ENCODE results near the gene HMGCLL1. TPM values are rescaled to one million over a fixed set of nuclear protein-coding genes. Genes with fewer than 3 reads are reported as not detected.

The HMGCLL1 gene
- total RNA-seq, 1 experiment from 2014 or later, result 0.11 TPM

DNA sequence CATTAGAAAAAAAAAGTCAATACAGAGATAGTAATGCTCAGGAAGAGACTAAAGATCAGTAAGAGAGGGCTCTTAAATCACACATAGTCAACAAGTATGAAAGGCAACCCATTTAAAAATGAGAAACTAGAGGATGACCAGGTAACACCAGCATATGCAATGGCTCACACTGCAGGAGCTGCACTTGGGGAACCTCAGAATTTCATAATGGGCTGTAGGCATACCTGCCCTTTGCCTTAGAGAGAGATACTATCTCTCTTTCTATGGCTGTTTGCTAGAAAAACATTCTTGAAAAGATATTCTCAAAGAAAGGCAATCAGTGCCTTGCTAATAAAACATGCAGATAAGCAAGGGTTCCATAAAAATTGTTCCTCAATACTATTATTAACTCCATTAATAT, 33.2 kb downstream of the HMGCLL1 start:
- Mint-ChIP-seq H3K4me1 (no peaks in the 10 kb centered on the region), H3K9me3 (no peaks in the 10 kb centered on the region), H3K27me3 (ENCODE audit: low read depth) (no peaks in the 10 kb centered on the region), H3K4me3 (no peak overlapping the region), H3K36me3 (no peaks in the 10 kb centered on the region), H3K27ac (no peak overlapping the region)
- ChIA-PET CTCF (no interaction called here), POLR2A (no interaction called here)
- no peak for ATAC-seq
- no peak for TF ChIP-seq NFYB (CRISPR knock-in tag; conservative IDR thresholded peaks at IDR 0.05; ENCODE audit: low read depth)
- TF ChIP-seq SMAD3 (CRISPR knock-in tag; IDR thresholded peaks at IDR 0.05; ENCODE audit: borderline replicate concordance), result no peak
- no peak for TF ChIP-seq TP53 (CRISPR knock-in tag; IDR thresholded peaks at IDR 0.05)
- no peak for DNase-seq (ENCODE audit: low spot score)

DNA sequence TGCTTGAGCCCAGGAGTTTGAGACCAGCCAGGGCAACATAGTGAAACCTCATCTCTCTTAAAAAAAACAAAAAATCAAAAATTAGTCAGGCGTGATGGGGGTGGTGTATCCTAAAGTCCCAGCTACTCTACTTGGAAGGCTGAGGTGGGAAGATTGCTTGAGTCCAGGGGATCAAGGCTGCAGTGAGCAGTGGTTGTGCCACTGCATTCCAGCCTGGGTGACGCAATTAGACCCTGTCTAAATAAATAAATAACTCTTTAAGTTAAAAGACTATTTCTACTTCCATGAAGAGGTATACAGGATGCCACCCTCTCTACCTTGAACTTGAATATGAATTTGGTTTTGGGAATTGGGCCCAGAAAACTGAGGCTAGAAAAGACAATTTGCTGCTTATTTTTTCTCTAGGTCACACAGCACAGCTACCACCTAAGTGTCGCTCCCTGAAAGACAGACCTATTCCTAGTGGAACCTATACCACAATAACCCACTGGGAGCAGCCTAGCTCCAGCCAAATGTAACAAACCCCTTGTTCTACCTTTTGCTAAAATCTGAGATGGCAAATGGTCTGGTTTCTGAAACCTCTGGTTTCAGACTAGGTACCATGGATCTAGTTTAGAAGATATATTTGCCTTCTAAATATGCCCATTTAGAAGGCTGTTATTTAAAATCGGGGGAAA, 35.2 kb downstream of the HMGCLL1 start:
- no peaks in the 10 kb centered on the region for H3K9me3 Mint-ChIP-seq
- H3K4me1 Mint-ChIP-seq, result no peaks in the 10 kb centered on the region
- no peaks in the 10 kb centered on the region for H3K36me3 Mint-ChIP-seq
- CTCF ChIA-PET, result interaction anchor here (0.7 to 1.0 kb wide), 4 partner anchors 10 to 749 kb away, joined by 3 to 6 read pairs (median 4); no protein-coding TSS in a partner anchor
- POLR2A ChIA-PET, result no interaction called here
- no peaks in the 10 kb centered on the region for H3K27me3 Mint-ChIP-seq (ENCODE audit: low read depth)
- DNase-seq (ENCODE audit: low spot score), result peak; percentile 16
- no peak for TF ChIP-seq FOXP1 (CRISPR knock-in tag; IDR thresholded peaks at IDR 0.05; ENCODE audit: borderline replicate concordance)
- TF ChIP-seq FOXK1 (CRISPR knock-in tag; IDR thresholded peaks at IDR 0.05), result no peak
- no peak for TF ChIP-seq NFE2L1 (CRISPR knock-in tag; IDR thresholded peaks at IDR 0.05)
- TF ChIP-seq TCF7 (CRISPR knock-in tag; IDR thresholded peaks at IDR 0.05; ENCODE audit: low read depth), result no peak
- TF ChIP-seq RELA (CRISPR knock-in tag; IDR thresholded peaks at IDR 0.05; ENCODE audit: borderline replicate concordance), result no peak
- TF ChIP-seq, protein P1, sequence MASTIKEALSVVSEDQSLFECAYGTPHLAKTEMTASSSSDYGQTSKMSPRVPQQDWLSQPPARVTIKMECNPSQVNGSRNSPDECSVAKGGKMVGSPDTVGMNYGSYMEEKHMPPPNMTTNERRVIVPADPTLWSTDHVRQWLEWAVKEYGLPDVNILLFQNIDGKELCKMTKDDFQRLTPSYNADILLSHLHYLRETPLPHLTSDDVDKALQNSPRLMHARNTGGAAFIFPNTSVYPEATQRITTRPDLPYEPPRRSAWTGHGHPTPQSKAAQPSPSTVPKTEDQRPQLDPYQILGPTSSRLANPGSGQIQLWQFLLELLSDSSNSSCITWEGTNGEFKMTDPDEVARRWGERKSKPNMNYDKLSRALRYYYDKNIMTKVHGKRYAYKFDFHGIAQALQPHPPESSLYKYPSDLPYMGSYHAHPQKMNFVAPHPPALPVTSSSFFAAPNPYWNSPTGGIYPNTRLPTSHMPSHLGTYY (CRISPR knock-in tag; IDR thresholded peaks at IDR 0.05), result no peak
- TF ChIP-seq, protein P2, sequence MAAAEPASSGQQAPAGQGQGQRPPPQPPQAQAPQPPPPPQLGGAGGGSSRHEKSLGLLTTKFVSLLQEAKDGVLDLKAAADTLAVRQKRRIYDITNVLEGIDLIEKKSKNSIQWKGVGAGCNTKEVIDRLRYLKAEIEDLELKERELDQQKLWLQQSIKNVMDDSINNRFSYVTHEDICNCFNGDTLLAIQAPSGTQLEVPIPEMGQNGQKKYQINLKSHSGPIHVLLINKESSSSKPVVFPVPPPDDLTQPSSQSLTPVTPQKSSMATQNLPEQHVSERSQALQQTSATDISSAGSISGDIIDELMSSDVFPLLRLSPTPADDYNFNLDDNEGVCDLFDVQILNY (CRISPR knock-in tag; IDR thresholded peaks at IDR 0.05), result no peak
- TF ChIP-seq, protein P3, sequence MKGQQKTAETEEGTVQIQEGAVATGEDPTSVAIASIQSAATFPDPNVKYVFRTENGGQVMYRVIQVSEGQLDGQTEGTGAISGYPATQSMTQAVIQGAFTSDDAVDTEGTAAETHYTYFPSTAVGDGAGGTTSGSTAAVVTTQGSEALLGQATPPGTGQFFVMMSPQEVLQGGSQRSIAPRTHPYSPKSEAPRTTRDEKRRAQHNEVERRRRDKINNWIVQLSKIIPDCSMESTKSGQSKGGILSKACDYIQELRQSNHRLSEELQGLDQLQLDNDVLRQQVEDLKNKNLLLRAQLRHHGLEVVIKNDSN (CRISPR knock-in tag; IDR thresholded peaks at IDR 0.05), result no peak
- TF ChIP-seq MXD4 (CRISPR knock-in tag; IDR thresholded peaks at IDR 0.05; ENCODE audit: borderline replicate concordance), result no peak
- TF ChIP-seq GRHL2 (CRISPR knock-in tag; IDR thresholded peaks at IDR 0.05; ENCODE audit: insufficient replicate concordance, severe bottlenecking), result no peak
- TF ChIP-seq, protein P4, sequence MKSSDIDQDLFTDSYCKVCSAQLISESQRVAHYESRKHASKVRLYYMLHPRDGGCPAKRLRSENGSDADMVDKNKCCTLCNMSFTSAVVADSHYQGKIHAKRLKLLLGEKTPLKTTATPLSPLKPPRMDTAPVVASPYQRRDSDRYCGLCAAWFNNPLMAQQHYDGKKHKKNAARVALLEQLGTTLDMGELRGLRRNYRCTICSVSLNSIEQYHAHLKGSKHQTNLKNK (CRISPR knock-in tag; IDR thresholded peaks at IDR 0.05), result no peak
- no peak overlapping the region for H3K4me3 Mint-ChIP-seq
- peak; percentile 97 for ATAC-seq
- H3K27ac Mint-ChIP-seq, result no peak overlapping the region

DNA sequence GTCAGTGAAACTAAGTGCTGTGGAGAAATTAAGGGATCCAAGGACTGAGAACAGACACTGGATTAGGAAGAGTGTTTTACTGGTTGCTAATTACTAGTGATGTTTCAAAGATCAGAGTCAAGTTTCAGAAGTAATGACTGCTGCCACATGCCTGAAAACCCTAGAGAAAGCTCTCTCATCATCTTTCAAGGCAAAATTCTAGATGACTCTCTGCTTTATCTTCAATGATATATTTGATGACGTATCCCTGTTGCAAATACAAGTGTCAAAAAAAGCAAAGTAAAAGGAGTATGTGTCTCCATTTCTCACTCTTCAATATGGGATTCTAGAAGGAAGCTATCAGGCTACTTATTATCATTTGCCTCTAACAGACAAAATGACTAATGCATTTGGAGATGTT, 38.0 kb downstream of the HMGCLL1 start:
- H3K9me3 Mint-ChIP-seq, result no peaks in the 10 kb centered on the region
- POLR2A ChIA-PET, result no interaction called here
- CTCF ChIA-PET, result no interaction called here
- no peaks in the 10 kb centered on the region for H3K4me1 Mint-ChIP-seq
- ATAC-seq (no peak), DNase-seq (ENCODE audit: low spot score) (no peak)
- no peaks in the 10 kb centered on the region for H3K27me3 Mint-ChIP-seq (ENCODE audit: low read depth)
- H3K36me3 Mint-ChIP-seq, result no peaks in the 10 kb centered on the region
- H3K27ac Mint-ChIP-seq, result no peak overlapping the region
- no peak overlapping the region for H3K4me3 Mint-ChIP-seq
- TF ChIP-seq ZNF121 (CRISPR knock-in tag; IDR thresholded peaks at IDR 0.05) (no peak), NR3C1 (CRISPR knock-in tag; conservative IDR thresholded peaks at IDR 0.05; ENCODE audit: low read depth) (no peak), ZNF423 (CRISPR knock-in tag; IDR thresholded peaks at IDR 0.05) (no peak), SMAD3 (CRISPR knock-in tag; IDR thresholded peaks at IDR 0.05; ENCODE audit: borderline replicate concordance) (no peak), ATF1 (CRISPR knock-in tag; IDR thresholded peaks at IDR 0.05) (no peak), MYBL2 (CRISPR knock-in tag; IDR thresholded peaks at IDR 0.05) (no peak)
- TF ChIP-seq, protein P5, sequence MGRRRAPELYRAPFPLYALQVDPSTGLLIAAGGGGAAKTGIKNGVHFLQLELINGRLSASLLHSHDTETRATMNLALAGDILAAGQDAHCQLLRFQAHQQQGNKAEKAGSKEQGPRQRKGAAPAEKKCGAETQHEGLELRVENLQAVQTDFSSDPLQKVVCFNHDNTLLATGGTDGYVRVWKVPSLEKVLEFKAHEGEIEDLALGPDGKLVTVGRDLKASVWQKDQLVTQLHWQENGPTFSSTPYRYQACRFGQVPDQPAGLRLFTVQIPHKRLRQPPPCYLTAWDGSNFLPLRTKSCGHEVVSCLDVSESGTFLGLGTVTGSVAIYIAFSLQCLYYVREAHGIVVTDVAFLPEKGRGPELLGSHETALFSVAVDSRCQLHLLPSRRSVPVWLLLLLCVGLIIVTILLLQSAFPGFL (CRISPR knock-in tag; IDR thresholded peaks at IDR 0.05; ENCODE audit: borderline replicate concordance), result no peak
- TF ChIP-seq, protein P6, sequence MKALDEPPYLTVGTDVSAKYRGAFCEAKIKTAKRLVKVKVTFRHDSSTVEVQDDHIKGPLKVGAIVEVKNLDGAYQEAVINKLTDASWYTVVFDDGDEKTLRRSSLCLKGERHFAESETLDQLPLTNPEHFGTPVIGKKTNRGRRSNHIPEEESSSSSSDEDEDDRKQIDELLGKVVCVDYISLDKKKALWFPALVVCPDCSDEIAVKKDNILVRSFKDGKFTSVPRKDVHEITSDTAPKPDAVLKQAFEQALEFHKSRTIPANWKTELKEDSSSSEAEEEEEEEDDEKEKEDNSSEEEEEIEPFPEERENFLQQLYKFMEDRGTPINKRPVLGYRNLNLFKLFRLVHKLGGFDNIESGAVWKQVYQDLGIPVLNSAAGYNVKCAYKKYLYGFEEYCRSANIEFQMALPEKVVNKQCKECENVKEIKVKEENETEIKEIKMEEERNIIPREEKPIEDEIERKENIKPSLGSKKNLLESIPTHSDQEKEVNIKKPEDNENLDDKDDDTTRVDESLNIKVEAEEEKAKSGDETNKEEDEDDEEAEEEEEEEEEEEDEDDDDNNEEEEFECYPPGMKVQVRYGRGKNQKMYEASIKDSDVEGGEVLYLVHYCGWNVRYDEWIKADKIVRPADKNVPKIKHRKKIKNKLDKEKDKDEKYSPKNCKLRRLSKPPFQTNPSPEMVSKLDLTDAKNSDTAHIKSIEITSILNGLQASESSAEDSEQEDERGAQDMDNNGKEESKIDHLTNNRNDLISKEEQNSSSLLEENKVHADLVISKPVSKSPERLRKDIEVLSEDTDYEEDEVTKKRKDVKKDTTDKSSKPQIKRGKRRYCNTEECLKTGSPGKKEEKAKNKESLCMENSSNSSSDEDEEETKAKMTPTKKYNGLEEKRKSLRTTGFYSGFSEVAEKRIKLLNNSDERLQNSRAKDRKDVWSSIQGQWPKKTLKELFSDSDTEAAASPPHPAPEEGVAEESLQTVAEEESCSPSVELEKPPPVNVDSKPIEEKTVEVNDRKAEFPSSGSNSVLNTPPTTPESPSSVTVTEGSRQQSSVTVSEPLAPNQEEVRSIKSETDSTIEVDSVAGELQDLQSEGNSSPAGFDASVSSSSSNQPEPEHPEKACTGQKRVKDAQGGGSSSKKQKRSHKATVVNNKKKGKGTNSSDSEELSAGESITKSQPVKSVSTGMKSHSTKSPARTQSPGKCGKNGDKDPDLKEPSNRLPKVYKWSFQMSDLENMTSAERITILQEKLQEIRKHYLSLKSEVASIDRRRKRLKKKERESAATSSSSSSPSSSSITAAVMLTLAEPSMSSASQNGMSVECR (CRISPR knock-in tag; IDR thresholded peaks at IDR 0.05; ENCODE audit: borderline replicate concordance), result no peak
- TF ChIP-seq, protein P7, sequence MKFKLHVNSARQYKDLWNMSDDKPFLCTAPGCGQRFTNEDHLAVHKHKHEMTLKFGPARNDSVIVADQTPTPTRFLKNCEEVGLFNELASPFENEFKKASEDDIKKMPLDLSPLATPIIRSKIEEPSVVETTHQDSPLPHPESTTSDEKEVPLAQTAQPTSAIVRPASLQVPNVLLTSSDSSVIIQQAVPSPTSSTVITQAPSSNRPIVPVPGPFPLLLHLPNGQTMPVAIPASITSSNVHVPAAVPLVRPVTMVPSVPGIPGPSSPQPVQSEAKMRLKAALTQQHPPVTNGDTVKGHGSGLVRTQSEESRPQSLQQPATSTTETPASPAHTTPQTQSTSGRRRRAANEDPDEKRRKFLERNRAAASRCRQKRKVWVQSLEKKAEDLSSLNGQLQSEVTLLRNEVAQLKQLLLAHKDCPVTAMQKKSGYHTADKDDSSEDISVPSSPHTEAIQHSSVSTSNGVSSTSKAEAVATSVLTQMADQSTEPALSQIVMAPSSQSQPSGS (CRISPR knock-in tag; IDR thresholded peaks at IDR 0.05; ENCODE audit: borderline replicate concordance, low read depth), result no peak

All from WTC11 (cell line).